ENCODE measurements around the gene KRTAP5-3. TPM values are rescaled to one million over a fixed set of nuclear protein-coding genes. Genes with fewer than 3 reads are reported as not detected.

KRTAP5-3 gene
- total RNA-seq, 1 donor from 2014 or later = not detected

GRCh38 chr11:1566381-1567051 lies 41.7 kb downstream of the KRTAP5-3 start:
- peak; percentile 29 for TF ChIP-seq CTCF (conservative IDR thresholded peaks at IDR 0.05; ENCODE audit: low read depth, low read length)
- no peak for DNase-seq (ENCODE audit: low read depth)
- H3K4me3 ChIP-seq (ENCODE audit: low read depth, low read length) = no peak overlapping the region

- no peak for TF ChIP-seq CTCF (conservative IDR thresholded peaks at IDR 0.05; ENCODE audit: low read depth, low read length)
Observed at GRCh38 chr11:1565904-1566247, 42.4 kb downstream of the KRTAP5-3 start.

DNA sequence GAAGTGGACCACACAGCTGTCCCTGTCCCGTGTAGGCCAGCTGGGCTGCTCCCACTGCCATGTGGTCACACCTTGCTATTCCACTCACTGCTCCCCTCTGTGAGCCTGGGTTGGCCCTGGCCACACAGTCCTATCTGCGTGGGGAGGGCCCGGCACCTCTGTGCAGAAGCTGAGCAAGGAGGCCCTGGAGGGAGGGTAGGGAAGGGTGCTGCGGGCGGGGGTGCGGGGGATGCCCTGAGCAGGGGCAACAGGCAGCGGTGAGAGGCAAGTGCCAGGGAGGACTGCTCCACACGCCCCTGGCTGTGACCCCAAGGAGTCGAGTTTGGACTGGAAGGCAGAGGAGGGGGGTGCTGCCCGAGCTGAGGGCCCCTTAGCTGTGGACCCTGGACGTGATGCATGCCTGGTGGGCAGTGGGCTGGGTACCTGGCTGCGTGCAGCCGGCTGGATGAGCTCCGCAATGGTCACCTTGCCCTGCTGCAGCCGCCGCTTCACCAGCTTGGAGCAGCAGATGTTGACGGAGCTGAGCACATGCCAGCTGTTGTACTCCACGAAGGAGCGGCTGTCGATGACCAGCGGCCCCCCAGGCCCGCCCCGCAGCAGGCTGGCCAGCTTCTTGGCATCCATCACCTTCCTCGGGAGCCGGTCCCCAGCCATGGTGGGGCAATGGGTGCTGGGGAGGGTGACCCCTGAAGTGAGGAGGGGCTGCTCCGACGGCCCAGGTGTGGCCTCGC lies 42.9 kb downstream of the KRTAP5-3 start:
- H3K4me3 ChIP-seq (ENCODE audit: low read depth, low read length) = no peak overlapping the region
- TF ChIP-seq CTCF (conservative IDR thresholded peaks at IDR 0.05; ENCODE audit: low read depth, low read length) = no peak
- DNase-seq (ENCODE audit: low read depth) = no peak

More at GRCh38 chr11:1565904-1566247, 42.4 kb downstream of the KRTAP5-3 start:
- DNase-seq (ENCODE audit: low read depth) = no peak
- no peak overlapping the region for H3K4me3 ChIP-seq (ENCODE audit: low read depth, low read length)

DNA sequence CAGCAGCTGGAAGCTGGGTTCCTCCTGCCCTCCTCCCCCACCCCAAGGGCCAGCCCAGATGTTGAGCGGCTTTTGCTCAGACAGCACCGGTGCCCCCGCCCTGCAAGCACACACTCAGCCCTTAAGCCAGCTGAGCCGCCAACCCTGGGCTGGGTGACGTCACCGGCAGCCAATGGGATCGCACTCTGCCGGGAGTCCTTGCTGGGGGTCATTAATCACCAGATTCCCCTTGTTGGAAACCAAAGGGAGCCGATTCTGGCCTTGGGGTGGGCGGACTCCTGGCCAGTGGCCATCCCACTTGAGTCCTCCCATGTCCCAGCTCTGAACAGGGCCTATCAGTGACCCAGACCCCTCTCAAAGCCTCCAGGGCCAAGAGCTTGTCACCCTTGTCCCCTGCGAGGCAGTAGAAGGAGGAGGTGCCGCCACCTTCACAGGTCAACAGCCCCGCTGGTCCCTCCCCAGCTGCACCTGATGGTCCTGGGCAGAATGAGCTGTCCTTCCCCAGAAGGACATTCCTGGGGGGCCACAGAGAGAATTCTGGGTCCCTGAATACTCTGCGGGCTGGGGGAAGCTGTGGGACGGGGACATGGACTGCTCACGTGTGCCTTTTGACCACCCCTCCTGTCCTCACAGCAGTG lies 43.6 kb downstream of the KRTAP5-3 start:
- no peak overlapping the region for H3K4me3 ChIP-seq (ENCODE audit: low read depth, low read length)
- DNase-seq (ENCODE audit: low read depth) = no peak
- TF ChIP-seq CTCF (conservative IDR thresholded peaks at IDR 0.05; ENCODE audit: low read depth, low read length) = no peak

DNA sequence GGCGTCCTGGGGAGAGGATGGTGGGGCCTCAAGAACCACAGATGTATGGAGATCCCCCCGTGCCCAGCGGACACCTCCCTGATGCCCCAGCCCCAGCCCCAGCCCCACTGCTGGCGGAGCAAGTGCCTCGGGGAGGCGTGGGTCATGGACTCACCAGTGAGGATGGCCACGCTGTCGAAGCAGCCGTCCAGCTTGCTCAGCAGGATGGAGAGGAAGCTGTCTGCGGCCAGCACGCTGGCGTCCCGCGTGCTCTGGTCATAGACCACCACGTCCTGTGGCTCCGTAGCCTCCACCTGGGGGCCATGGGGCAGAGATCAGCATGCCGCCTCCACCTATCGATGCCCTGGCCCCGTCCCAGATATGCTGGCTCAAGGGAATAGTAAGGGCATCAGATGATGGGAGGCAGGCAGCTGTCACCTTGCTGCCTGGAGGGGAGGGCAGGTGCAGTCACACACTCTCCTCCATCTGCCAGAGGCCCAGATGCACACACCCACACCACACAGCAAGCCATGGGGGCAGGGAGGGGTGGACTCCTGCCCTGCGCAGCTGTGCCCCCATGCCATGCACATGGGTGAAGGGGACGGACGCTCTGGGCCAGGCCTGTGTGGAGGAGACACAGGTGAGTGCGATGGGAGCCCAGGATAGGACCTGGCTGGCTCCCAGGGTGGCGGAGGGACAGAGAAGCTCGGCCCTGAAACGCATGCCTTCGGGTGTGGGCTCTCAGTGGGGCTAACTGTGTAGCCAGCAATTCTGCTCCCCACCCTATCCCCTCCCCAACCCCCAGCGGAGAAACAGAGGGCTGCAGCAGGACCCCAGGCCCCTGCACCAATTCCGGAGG lies 44.3 kb downstream of the KRTAP5-3 start:
- DNase-seq (ENCODE audit: low read depth) = no peak
- no peak overlapping the region for H3K4me3 ChIP-seq (ENCODE audit: low read depth, low read length)
- TF ChIP-seq CTCF (conservative IDR thresholded peaks at IDR 0.05; ENCODE audit: low read depth, low read length) = no peak

DNA sequence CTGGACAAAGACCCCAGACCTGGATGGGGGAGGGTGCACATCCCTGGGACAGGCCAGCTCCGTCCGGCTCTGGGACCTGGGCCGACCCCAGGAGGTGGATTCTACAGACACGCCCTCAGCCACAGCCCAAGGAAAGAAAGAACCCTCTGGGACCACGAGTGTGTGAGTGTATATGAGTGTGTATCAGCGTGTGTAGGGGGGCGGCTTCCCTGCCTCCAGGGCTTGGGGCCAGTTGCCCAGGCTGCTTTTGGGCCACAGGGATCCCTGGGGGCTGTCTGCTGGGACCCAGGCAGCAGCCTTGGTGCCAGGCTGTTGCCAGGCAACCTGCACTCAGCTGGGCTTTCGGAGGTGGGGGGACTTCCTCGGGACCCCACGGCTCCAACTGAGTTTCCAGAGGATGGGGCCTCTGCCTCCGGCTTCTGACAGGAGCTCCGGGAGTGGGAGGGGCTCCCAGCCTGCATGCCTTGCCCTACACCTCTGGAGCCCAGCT lies 45.1 kb downstream of the KRTAP5-3 start:
- no peak for TF ChIP-seq CTCF (conservative IDR thresholded peaks at IDR 0.05; ENCODE audit: low read depth, low read length)
- DNase-seq (ENCODE audit: low read depth) = no peak
- no peak overlapping the region for H3K4me3 ChIP-seq (ENCODE audit: low read depth, low read length)

All from epithelial cell of proximal tubule (primary cell).